Type B pancreatic cell (in vitro differentiated cells): ENCODE results near the gene ARMH1. TPM values are rescaled to one million over a fixed set of nuclear protein-coding genes. Genes with fewer than 3 reads are reported as not detected.
"Not testable (repeated sequence)": the region's sequence is repeated elsewhere in the genome, so short reads cannot be mapped to it uniquely, and the experiment has no call there.

ENCODE experiments used
- DNase-seq: peaks from one replicate; pipeline ENCODE4 v3.0.0; 2021; ENCODE audit warnings: mixed read lengths; ENCODE audit not compliant: unreplicated experiment; ENCODE audit errors: extremely low spot score
- H3K27ac Mint-ChIP-seq: 2 replicates; pipeline ENCODE4 v1.8.0; 2021; ENCODE audit warnings: mild to moderate bottlenecking, mixed read lengths
- H3K27me3 Mint-ChIP-seq: 2 replicates; pipeline ENCODE4 v1.8.0; 2021; ENCODE audit warnings: mixed read lengths
- H3K36me3 Mint-ChIP-seq: 2 replicates; pipeline ENCODE4 v1.8.0; 2021; ENCODE audit warnings: mixed read lengths
- H3K4me1 Mint-ChIP-seq: one replicate; pipeline ENCODE4 v1.8.0; 2021; ENCODE audit warnings: mixed read lengths; ENCODE audit not compliant: unreplicated experiment
- H3K4me3 Mint-ChIP-seq: 2 replicates; pipeline ENCODE4 v1.8.0; 2021; ENCODE audit warnings: mild to moderate bottlenecking, mixed read lengths
- H3K9me3 Mint-ChIP-seq: 2 replicates; pipeline ENCODE4 v1.8.0; 2021; ENCODE audit warnings: mixed read lengths
- CTCF ChIP-seq: fragments of 200-600 bp; sonication (generic); conservative IDR thresholded peaks from 2 replicates; pipeline ENCODE4 v1.5.0; 2021; ENCODE audit warnings: antibody characterized with exemption, mild to moderate bottlenecking
- total RNA-seq: library from RNA; stranded (reverse); gene quantifications from 2 replicates; pipeline ENCODE4 v1.2.1, GENCODE V29; 2021; ENCODE audit warnings: low replicate concordance

ARMH1 gene
- total RNA-seq, 1 donor from 2014 or later, result 11.6 TPM

- Mint-ChIP-seq H3K4me3 (no peak overlapping the region), H3K4me1 (peaks cover 10% of the 10 kb centered on the region), H3K36me3 (no peaks in the 10 kb centered on the region), H3K27ac (peak overlapping the region; percentile 10), H3K27me3 (peaks cover 5% of the 10 kb centered on the region), H3K9me3 (peaks cover 4% of the 10 kb centered on the region)
- no peak for TF ChIP-seq CTCF
- DNase-seq, result no peak
These were observed 58.9 kb downstream of the ARMH1 start for GRCh38 chr1:44733365-44733764.

GRCh38 chr1:44733784-44734183 is 59.3 kb downstream of the ARMH1 start:
- H3K4me3 Mint-ChIP-seq, result no peak overlapping the region
- peaks cover 10% of the 10 kb centered on the region for H3K4me1 Mint-ChIP-seq
- peaks cover 5% of the 10 kb centered on the region for H3K27me3 Mint-ChIP-seq
- no peak for DNase-seq
- TF ChIP-seq CTCF, result no peak
- H3K9me3 Mint-ChIP-seq, result peaks cover 4% of the 10 kb centered on the region
- no peaks in the 10 kb centered on the region for H3K36me3 Mint-ChIP-seq
- peak overlapping the region; percentile 10 for H3K27ac Mint-ChIP-seq

- Mint-ChIP-seq H3K9me3 (no peaks in the 10 kb centered on the region), H3K4me3 (no peak overlapping the region)
These were observed 61.5 kb downstream of the ARMH1 start for GRCh38 chr1:44735992-44736391.

GRCh38 chr1:44738953-44739306 is 64.4 kb downstream of the ARMH1 start:
- peak overlapping the region; percentile 92 for H3K4me3 Mint-ChIP-seq
- peak overlapping the region; percentile 89 for H3K27ac Mint-ChIP-seq
- H3K36me3 Mint-ChIP-seq, H3K9me3 Mint-ChIP-seq, DNase-seq, H3K27me3 Mint-ChIP-seq: not testable (repeated sequence)
- peaks cover 16% of the 10 kb centered on the region for H3K4me1 Mint-ChIP-seq

More at GRCh38 chr1:44735992-44736391, 61.5 kb downstream of the ARMH1 start:
- no peak overlapping the region for H3K27ac Mint-ChIP-seq
- peaks cover 11% of the 10 kb centered on the region for H3K4me1 Mint-ChIP-seq
- no peaks in the 10 kb centered on the region for H3K36me3 Mint-ChIP-seq
- H3K27me3 Mint-ChIP-seq, result no peaks in the 10 kb centered on the region
- TF ChIP-seq CTCF, result no peak
- DNase-seq, result no peak

GRCh38 chr1:44739307-44740178 is 65.0 kb downstream of the ARMH1 start, which contains the start of gene KIF2C:
KIF2C (plus strand) TSS chr1:44739837; CDS start chr1:44739933, 96 bp downstream.
- H3K4me3 Mint-ChIP-seq, result peak within 1 kb of the TSS; percentile 92
- H3K27me3 Mint-ChIP-seq, result no peaks in the 10 kb centered on the region
- peaks cover 10% of the 10 kb centered on the region for H3K36me3 Mint-ChIP-seq
- peaks cover 16% of the 10 kb centered on the region for H3K4me1 Mint-ChIP-seq
- TF ChIP-seq CTCF, result no peak
- H3K9me3 Mint-ChIP-seq, result no peaks in the 10 kb centered on the region
- peak within 1 kb of the TSS; percentile 89 for H3K27ac Mint-ChIP-seq
- peak; percentile 96 for DNase-seq

GRCh38 chr1:44740179-44740617 is 65.7 kb downstream of the ARMH1 start:
- H3K9me3 Mint-ChIP-seq, result no peaks in the 10 kb centered on the region
- no peak for TF ChIP-seq CTCF
- peak overlapping the region; percentile 89 for H3K27ac Mint-ChIP-seq
- H3K4me1 Mint-ChIP-seq, result peaks cover 16% of the 10 kb centered on the region
- no peak for DNase-seq
- peak overlapping the region; percentile 92 for H3K4me3 Mint-ChIP-seq
- H3K27me3 Mint-ChIP-seq, result no peaks in the 10 kb centered on the region
- H3K36me3 Mint-ChIP-seq, result peaks cover 10% of the 10 kb centered on the region
